RWPE2 (cell line): ENCODE measurements around the gene RBM28.

Experiments used
- ATAC-seq: fragments of 200-7000 bp; cut with Tn5 transposase; 3 replicates; pipeline ENCODE4 v1.9.1; 2021; ENCODE audit warnings: low read depth
- DNase-seq: peaks from one replicate; pipeline ENCODE4 v3.0.0-alpha.2; 2020; ENCODE audit warnings: low spot score
- H3K27ac ChIP-seq: fragments of 450-650 bp; 2 replicates; pipeline ENCODE4 v1.5.1; 2017; ENCODE audit warnings: mild to moderate bottlenecking; ENCODE audit not compliant: poor library complexity, severe bottlenecking
- H3K27me3 ChIP-seq: fragments of 250-450 bp; sonication (Bioruptor Pico); 2 replicates; pipeline ENCODE4 v1.5.1; 2021; ENCODE audit warnings: mild to moderate bottlenecking, moderate library complexity; ENCODE audit not compliant: insufficient read depth, poor library complexity, severe bottlenecking
- H3K36me3 ChIP-seq: fragments of 250-450 bp; sonication (Bioruptor Pico); 2 replicates; pipeline ENCODE4 v1.5.1; 2020; ENCODE audit warnings: low read depth, mild to moderate bottlenecking, moderate library complexity
- H3K4me1 ChIP-seq: fragments of 250-450 bp; sonication (Bioruptor Pico); 2 replicates; pipeline ENCODE4 v1.5.1; 2021; ENCODE audit warnings: mild to moderate bottlenecking, moderate library complexity; ENCODE audit not compliant: insufficient read depth, poor library complexity, severe bottlenecking
- H3K4me3 ChIP-seq: fragments of 250-450 bp; sonication (Bioruptor Pico); 2 replicates; pipeline ENCODE4 v1.5.1; 2021; ENCODE audit warnings: mild to moderate bottlenecking, moderate library complexity; ENCODE audit not compliant: severe bottlenecking
- H3K9me3 ChIP-seq: fragments of 250-450 bp; sonication (Bioruptor Pico); 2 replicates; pipeline ENCODE4 v1.5.1; 2021; ENCODE audit warnings: mild to moderate bottlenecking, moderate library complexity; ENCODE audit not compliant: severe bottlenecking
- TF ChIP-seq, protein P1 (sequence below): fragments of 450-650 bp; IDR thresholded peaks from one replicate; pipeline ENCODE4 v1.5.1; 2017; ENCODE audit warnings: mild to moderate bottlenecking, moderate library complexity; ENCODE audit not compliant: poor library complexity, severe bottlenecking

The RBM28 gene

DNA sequence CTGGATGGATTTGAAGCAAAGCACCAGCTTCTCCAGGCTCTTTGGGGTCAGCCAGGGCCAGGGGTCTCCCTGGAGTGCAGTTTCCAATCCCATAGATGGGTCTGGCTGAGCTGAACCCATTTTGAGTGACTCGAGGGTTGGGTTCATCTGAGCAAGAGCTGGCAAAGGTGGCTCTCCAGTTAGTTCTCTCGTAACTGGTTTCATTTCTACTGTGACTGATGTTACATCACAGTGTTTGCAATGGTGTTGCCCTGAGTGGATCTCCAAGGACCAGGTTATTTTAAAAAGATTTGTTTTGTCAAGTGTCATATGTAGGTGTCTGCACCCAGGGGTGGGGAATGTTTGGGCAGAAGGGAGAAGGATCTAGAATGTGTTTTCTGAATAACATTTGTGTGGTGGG is 88.4 kb downstream of the RBM28 start:
- DNase-seq = no peak
- H3K27ac ChIP-seq = no peak overlapping the region
- peaks cover 18% of the 10 kb centered on the region for H3K4me1 ChIP-seq
- H3K36me3 ChIP-seq = no peaks in the 10 kb centered on the region
- H3K4me3 ChIP-seq = no peak overlapping the region
- TF ChIP-seq, protein P1, sequence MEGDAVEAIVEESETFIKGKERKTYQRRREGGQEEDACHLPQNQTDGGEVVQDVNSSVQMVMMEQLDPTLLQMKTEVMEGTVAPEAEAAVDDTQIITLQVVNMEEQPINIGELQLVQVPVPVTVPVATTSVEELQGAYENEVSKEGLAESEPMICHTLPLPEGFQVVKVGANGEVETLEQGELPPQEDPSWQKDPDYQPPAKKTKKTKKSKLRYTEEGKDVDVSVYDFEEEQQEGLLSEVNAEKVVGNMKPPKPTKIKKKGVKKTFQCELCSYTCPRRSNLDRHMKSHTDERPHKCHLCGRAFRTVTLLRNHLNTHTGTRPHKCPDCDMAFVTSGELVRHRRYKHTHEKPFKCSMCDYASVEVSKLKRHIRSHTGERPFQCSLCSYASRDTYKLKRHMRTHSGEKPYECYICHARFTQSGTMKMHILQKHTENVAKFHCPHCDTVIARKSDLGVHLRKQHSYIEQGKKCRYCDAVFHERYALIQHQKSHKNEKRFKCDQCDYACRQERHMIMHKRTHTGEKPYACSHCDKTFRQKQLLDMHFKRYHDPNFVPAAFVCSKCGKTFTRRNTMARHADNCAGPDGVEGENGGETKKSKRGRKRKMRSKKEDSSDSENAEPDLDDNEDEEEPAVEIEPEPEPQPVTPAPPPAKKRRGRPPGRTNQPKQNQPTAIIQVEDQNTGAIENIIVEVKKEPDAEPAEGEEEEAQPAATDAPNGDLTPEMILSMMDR = no peak
- ATAC-seq = no peak
- no peaks in the 10 kb centered on the region for H3K9me3 ChIP-seq
- no peaks in the 10 kb centered on the region for H3K27me3 ChIP-seq

DNA sequence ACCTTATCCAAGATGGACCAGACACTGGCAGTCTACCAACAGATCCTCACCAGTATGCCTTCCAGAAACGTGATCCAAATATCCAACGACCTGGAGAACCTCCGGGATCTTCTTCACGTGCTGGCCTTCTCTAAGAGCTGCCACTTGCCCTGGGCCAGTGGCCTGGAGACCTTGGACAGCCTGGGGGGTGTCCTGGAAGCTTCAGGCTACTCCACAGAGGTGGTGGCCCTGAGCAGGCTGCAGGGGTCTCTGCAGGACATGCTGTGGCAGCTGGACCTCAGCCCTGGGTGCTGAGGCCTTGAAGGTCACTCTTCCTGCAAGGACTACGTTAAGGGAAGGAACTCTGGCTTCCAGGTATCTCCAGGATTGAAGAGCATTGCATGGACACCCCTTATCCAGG is 89.2 kb downstream of the RBM28 start:
- TF ChIP-seq, protein P1 = no peak
- H3K27me3 ChIP-seq = no peaks in the 10 kb centered on the region
- H3K36me3 ChIP-seq = no peaks in the 10 kb centered on the region
- ATAC-seq (no peak), DNase-seq (no peak)
- H3K27ac ChIP-seq = no peak overlapping the region
- peaks cover 10% of the 10 kb centered on the region for H3K4me1 ChIP-seq
- no peak overlapping the region for H3K4me3 ChIP-seq
- H3K9me3 ChIP-seq = no peaks in the 10 kb centered on the region

DNA sequence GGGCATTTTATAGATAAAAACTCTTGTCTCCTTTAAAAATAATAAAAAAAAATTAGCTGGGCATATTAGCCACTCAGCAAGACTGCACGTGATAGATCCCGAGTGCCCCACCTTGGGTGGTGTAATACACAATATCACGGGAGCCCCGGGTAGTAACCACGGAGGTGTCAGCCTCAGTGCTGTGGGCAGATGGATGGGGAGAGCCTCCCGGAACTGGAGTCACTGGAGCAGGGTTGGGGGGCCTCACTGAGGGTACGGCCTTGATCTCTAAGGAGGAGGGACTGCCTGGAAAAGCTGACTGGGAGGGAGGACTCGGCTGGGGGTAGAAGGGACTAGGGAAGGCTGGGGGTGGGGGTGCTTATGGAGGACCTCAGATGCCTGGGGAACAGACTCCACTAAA is 90.0 kb downstream of the RBM28 start:
- Histone ChIP-seq H3K4me1 (peaks cover 2% of the 10 kb centered on the region), H3K4me3 (no peak overlapping the region), H3K9me3 (no peaks in the 10 kb centered on the region), H3K27me3 (no peaks in the 10 kb centered on the region), H3K27ac (no peak overlapping the region), H3K36me3 (no peaks in the 10 kb centered on the region)
- ATAC-seq (no peak), DNase-seq (no peak)
- TF ChIP-seq, protein P1 = no peak

DNA sequence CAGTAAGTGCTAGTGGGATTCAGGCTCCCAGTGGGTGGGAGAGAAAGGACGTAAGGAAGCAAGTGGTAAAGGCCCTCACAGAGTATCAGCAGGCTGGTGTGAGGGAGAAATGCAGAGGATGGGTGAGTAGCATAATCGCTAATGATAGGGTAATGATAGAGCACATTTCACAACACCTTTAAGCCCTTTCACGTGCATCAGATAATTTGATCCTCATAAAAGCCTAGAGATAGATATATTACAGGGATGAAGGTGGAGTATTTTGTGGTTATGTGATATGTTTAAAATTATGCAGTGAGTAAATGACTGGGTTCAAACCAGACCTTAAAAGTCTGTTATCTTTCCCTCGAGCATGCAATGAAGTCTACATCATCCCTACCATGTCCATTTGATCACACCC is 92.4 kb downstream of the RBM28 start:
- Histone ChIP-seq H3K4me1 (no peaks in the 10 kb centered on the region), H3K9me3 (no peaks in the 10 kb centered on the region), H3K4me3 (no peak overlapping the region), H3K27me3 (no peaks in the 10 kb centered on the region), H3K27ac (no peak overlapping the region), H3K36me3 (no peaks in the 10 kb centered on the region)
- TF ChIP-seq, protein P1 = no peak
- DNase-seq (no peak), ATAC-seq (no peak)
